GF-D8 (cell line): Measurements from ENCODE around the gene PWWP2A.

Experiments used
- DNase-seq: peaks from one replicate; lab custom pipeline; 2025; lab: John Stamatoyannopoulos, UW

The PWWP2A gene

GRCh38 chr5:160129841-160130240 lies 10.6 kb upstream of the PWWP2A start:
- DNase-seq, result no peak

- no peak for DNase-seq
Observed at GRCh38 chr5:160128632-160129031, 9.4 kb upstream of the PWWP2A start.

- DNase-seq, result no peak
Observed at GRCh38 chr5:160119905-160120266, 636 bp upstream of the PWWP2A start.

- DNase-seq, result no peak
Observed at GRCh38 chr5:160118349-160119141, 705 bp downstream of the PWWP2A start.

GRCh38 chr5:160116991-160117390 lies 2.3 kb downstream of the PWWP2A start:
- DNase-seq, result no peak

GRCh38 chr5:160108124-160108523 lies 11.1 kb downstream of the PWWP2A start:
- no peak for DNase-seq

- peak; percentile 25 for DNase-seq
Observed at GRCh38 chr5:160105686-160106360, 13.4 kb downstream of the PWWP2A start.

- DNase-seq, result peak; percentile 1
Observed at GRCh38 chr5:160097991-160098390, 21.3 kb downstream of the PWWP2A start.

- no peak for DNase-seq
Observed at GRCh38 chr5:160096178-160096577, 23.1 kb downstream of the PWWP2A start.

GRCh38 chr5:160092960-160093707 lies 26.1 kb downstream of the PWWP2A start:
- DNase-seq, result no peak

- DNase-seq, result no peak
Observed at GRCh38 chr5:160092514-160092913, 26.7 kb downstream of the PWWP2A start.

GRCh38 chr5:160090059-160090458 lies 29.2 kb downstream of the PWWP2A start:
- no peak for DNase-seq

- DNase-seq, result peak; percentile 2
Observed at GRCh38 chr5:160089531-160089930, 29.7 kb downstream of the PWWP2A start.

- no peak for DNase-seq
Observed at GRCh38 chr5:160088805-160089204, 30.4 kb downstream of the PWWP2A start.

- DNase-seq, result no peak
Observed at GRCh38 chr5:160087199-160087598, 32.1 kb downstream of the PWWP2A start.

- DNase-seq, result no peak
Observed at GRCh38 chr5:160084144-160084543, 35.1 kb downstream of the PWWP2A start.

GRCh38 chr5:160083501-160083900 lies 35.7 kb downstream of the PWWP2A start:
- DNase-seq, result no peak

- no peak for DNase-seq
Observed at GRCh38 chr5:160082614-160083500, 36.4 kb downstream of the PWWP2A start.

GRCh38 chr5:160081495-160081894 lies 37.8 kb downstream of the PWWP2A start:
- no peak for DNase-seq

- no peak for DNase-seq
Observed at GRCh38 chr5:160079753-160080152, 39.5 kb downstream of the PWWP2A start.

GRCh38 chr5:160076997-160077396 lies 42.3 kb downstream of the PWWP2A start:
- DNase-seq, result no peak

GRCh38 chr5:160075073-160075472 lies 44.2 kb downstream of the PWWP2A start:
- no peak for DNase-seq
